Esophagus squamous epithelium (tissue), 4 donors: Measurements from ENCODE around the gene PXK.

Experiments
- CTCF ChIP-seq, 6 experiments: fragments of 450-650 bp in 4 of 6; fragments of 200-600 bp in 2 of 6; sonication (generic) in 2 of 6; IDR thresholded peaks; one replicate each; pipeline ENCODE4 v1.5.1; 2016 to 2019; ENCODE audit warnings: antibody characterized with exemption in 6 of 6, mild to moderate bottlenecking in 4 of 6, moderate library complexity in 4 of 6
- POLR2A ChIP-seq, 4 donors: fragments of 450-650 bp; IDR thresholded peaks; one replicate each; pipeline ENCODE4 v1.6.1; 2017; ENCODE audit warnings: antibody characterized with exemption in 4 of 4, mild to moderate bottlenecking in 4 of 4, moderate library complexity in 3 of 4

- TF ChIP-seq CTCF (IDR thresholded peaks at IDR 0.05) (no peak), POLR2A (IDR thresholded peaks at IDR 0.05) (no peak)
Observed at GRCh38 chr3:58361866-58362265, 29.2 kb downstream of the PXK start.
